ENCODE data around the gene FAT2.

- TF ChIP-seq CTCF (IDR thresholded peaks at IDR 0.05 in 4 of 5, conservative IDR thresholded peaks at IDR 0.05 in 1 of 5): no peak
- TF ChIP-seq POLR2A (IDR thresholded peaks at IDR 0.05): no peak
Observed at GRCh38 chr5:151628112-151628823, 37.1 kb upstream of the FAT2 start.

Data from gastrocnemius medialis (tissue), 4 donors.